HCT116 (cell line): ENCODE data around the gene ALOX12B. TPM values are rescaled to one million over a fixed set of nuclear protein-coding genes. Genes with fewer than 3 reads are reported as not detected.

Experiments used
- ATAC-seq: fragments of 200-7000 bp; cut with Tn5 transposase; 2 replicates; pipeline ENCODE4 v1.9.1; 2020; ENCODE audit warnings: mild to moderate bottlenecking, moderate library complexity
- BruUV-seq: library from RNA; stranded (reverse); fragments of 400-500 nt; replicated peaks from 2 replicates; lab custom pipeline; 2021; lab: Mats Ljungman, UMichigan
- CTCF ChIA-PET: fragments of 300-600 bp; sonication (Branson Sonifier 250); formaldehyde crosslinking; loops from one replicate; lab custom pipeline; 2021; ENCODE audit warnings: antibody characterized with exemption; lab: Charles Lee
- POLR2A ChIA-PET: fragments of 300-600, 350-600 bp; sonication (Branson Sonifier 250); formaldehyde crosslinking; loops from one replicate; lab custom pipeline; 2021; ENCODE audit warnings: antibody characterized with exemption; lab: Charles Lee
- RAD21 ChIA-PET, 2 experiments: fragments of 300-600 bp; sonication (Branson Sonifier 250); formaldehyde crosslinking; loops; one replicate each; lab custom pipeline; 2023; ENCODE audit warnings: low total read pairs in 2 of 2; ENCODE audit not compliant: uncharacterized antibody in 2 of 2, unreplicated experiment in 2 of 2, low non-redundant PET in 1 of 2; lab: Charles Lee
- DNase-seq: peaks from one replicate; pipeline ENCODE4 v3.0.0-alpha.2; 2010; ENCODE audit warnings: low read depth, low spot score
- H2AFZ ChIP-seq: fragments of 200-600 bp; shearing (Covaris generic), sonication (generic); 2 replicates; pipeline ENCODE4 v1.6.1; 2017; ENCODE audit warnings: low read depth, mixed run types, mixed read lengths, antibody characterized with exemption, low read length; ENCODE audit not compliant: poor library complexity, severe bottlenecking
- H3K27ac ChIP-seq: 2 replicates; pipeline ENCODE4 v1.5.1; 2012; ENCODE audit warnings: low read depth, low read length
- H3K27me3 ChIP-seq: fragments of 200-600 bp; sonication (generic); 2 replicates; pipeline ENCODE4 v1.6.1; 2016; ENCODE audit warnings: mixed run types, low read length, mixed read lengths; ENCODE audit not compliant: insufficient read depth
- H3K36me3 ChIP-seq, 2 experiments: fragments of 200-500 bp in 1 of 2; fragments of 200-600 bp in 1 of 2; sonication (Bioruptor generic) in 1 of 2; sonication (generic) in 1 of 2; 2 replicates each; pipeline versions ENCODE4 v1.5.1 to v1.6.1; 2014 to 2016; ENCODE audit warnings: low read length in 2 of 2, inconsistent platforms in 1 of 2, mixed read lengths in 1 of 2, mixed run types in 1 of 2; ENCODE audit not compliant: insufficient read depth in 2 of 2, control insufficient read depth in 1 of 2
- H3K4me1 ChIP-seq, 2 experiments: fragments of 200-600 bp in 1 of 2; sonication (generic) in 1 of 2; 2 replicates each; pipeline versions ENCODE4 v1.5.1 to v1.6.1; 2012 to 2017; ENCODE audit warnings: low read length in 2 of 2, inconsistent platforms in 1 of 2, mild to moderate bottlenecking in 1 of 2, mixed read lengths in 1 of 2, mixed run types in 1 of 2, moderate library complexity in 1 of 2; ENCODE audit not compliant: insufficient read depth in 2 of 2, control insufficient read depth in 1 of 2
- H3K4me2 ChIP-seq: fragments of 200-600 bp; sonication (generic); 2 replicates; pipeline ENCODE4 v1.6.1; 2017; ENCODE audit warnings: mixed run types, low read length, mixed read lengths
- H3K4me3 ChIP-seq, 2 experiments: fragments of 200-600 bp in 1 of 2; sonication (generic) in 1 of 2; replicated peaks in 1 of 2; 2 replicates each; pipeline ENCODE4 v1.5.1; 2011 to 2016; ENCODE audit warnings: low read length in 2 of 2, control low read depth in 1 of 2, low read depth in 1 of 2, mild to moderate bottlenecking in 1 of 2, mixed read lengths in 1 of 2, mixed run types in 1 of 2
- H3K79me2 ChIP-seq: fragments of 200-600 bp; sonication (generic); 2 replicates; pipeline ENCODE4 v1.6.1; 2017; ENCODE audit warnings: mild to moderate bottlenecking, mixed run types, low read length, moderate library complexity, mixed read lengths; ENCODE audit not compliant: insufficient read depth
- H3K9ac ChIP-seq: fragments of 200-600 bp; sonication (generic); 2 replicates; pipeline ENCODE4 v1.6.1; 2016; ENCODE audit warnings: low read length, mixed read lengths
- H3K9me2 ChIP-seq: fragments of 200-600 bp; sonication (generic), shearing (Covaris generic); 2 replicates; pipeline ENCODE4 v1.6.1; 2017; ENCODE audit warnings: mixed run types, mild to moderate bottlenecking, moderate library complexity; ENCODE audit not compliant: insufficient read depth
- H3K9me3 ChIP-seq, 2 experiments: fragments of 200-500 bp in 1 of 2; fragments of 200-600 bp in 1 of 2; sonication (Bioruptor generic) in 1 of 2; sonication (generic) in 1 of 2; 2 replicates each; pipeline ENCODE4 v1.6.1; 2014 to 2017; ENCODE audit warnings: low read length in 2 of 2, mixed read lengths in 2 of 2, inconsistent platforms in 1 of 2, low read depth in 1 of 2, mild to moderate bottlenecking in 1 of 2, mixed run types in 1 of 2, moderate library complexity in 1 of 2; ENCODE audit not compliant: control insufficient read depth in 1 of 2, insufficient read depth in 1 of 2
- H4K20me1 ChIP-seq: fragments of 200-600 bp; sonication (generic), shearing (Covaris generic); 2 replicates; pipeline ENCODE4 v1.6.1; 2017; ENCODE audit warnings: mixed run types, mild to moderate bottlenecking, moderate library complexity; ENCODE audit not compliant: insufficient read depth
- ATF3 ChIP-seq: IDR thresholded peaks from 2 replicates; pipeline ENCODE4 v1.6.1; 2012
- CEBPB ChIP-seq: IDR thresholded peaks from 2 replicates; pipeline ENCODE4 v1.6.1; 2012; ENCODE audit warnings: low read depth
- CTCF ChIP-seq, 3 experiments: fragments of 200-600 bp in 1 of 3; sonication (generic) in 1 of 3; IDR thresholded peaks in 2 of 3; conservative IDR thresholded peaks in 1 of 3; 2 replicates each; pipeline ENCODE4 v1.5.1; 2012 to 2017; ENCODE audit warnings: low read depth in 2 of 3, low read length in 2 of 3, antibody characterized with exemption in 1 of 3, borderline replicate concordance in 1 of 3, control low read depth in 1 of 3, mild to moderate bottlenecking in 1 of 3, mixed read lengths in 1 of 3, mixed run types in 1 of 3, moderate library complexity in 1 of 3; ENCODE audit not compliant: insufficient read depth in 1 of 3
- EGR1 ChIP-seq: IDR thresholded peaks from 2 replicates; pipeline ENCODE4 v1.6.1; 2012; ENCODE audit warnings: low read depth
- EZH2phosphoT487 ChIP-seq: fragments of 200-600 bp; IDR thresholded peaks from 2 replicates; pipeline ENCODE4 v1.6.1; 2018; ENCODE audit warnings: antibody characterized with exemption, borderline replicate concordance
- MAX ChIP-seq: IDR thresholded peaks from 2 replicates; pipeline ENCODE4 v1.6.1; 2012
- POLR2A ChIP-seq: IDR thresholded peaks from 2 replicates; pipeline ENCODE4 v1.7.0; 2011; ENCODE audit warnings: borderline replicate concordance; ENCODE audit not compliant: insufficient read depth, insufficient read length; ENCODE audit errors: extremely low read depth
- POLR2AphosphoS5 ChIP-seq: IDR thresholded peaks from 2 replicates; pipeline ENCODE4 v1.6.1; 2011; ENCODE audit warnings: mild to moderate bottlenecking, low read depth, low read length, moderate library complexity
- REST ChIP-seq: IDR thresholded peaks from 2 replicates; pipeline ENCODE4 v1.6.1; 2012; ENCODE audit warnings: low read depth
- SIN3A ChIP-seq: IDR thresholded peaks from 2 replicates; pipeline ENCODE4 v1.6.1; 2012; ENCODE audit warnings: low read depth
- SRF ChIP-seq: IDR thresholded peaks from 2 replicates; pipeline ENCODE4 v1.6.1; 2012; ENCODE audit warnings: low read depth
- ZNF274 ChIP-seq: fragments of 200-500 bp; sonication (Bioruptor generic); IDR thresholded peaks from 2 replicates; pipeline ENCODE4 v1.6.1; 2014; ENCODE audit warnings: mild to moderate bottlenecking, low read depth, low read length, inconsistent platforms
- intact Hi-C: fragments of 100-400 bp; cut with micrococcal nuclease; formaldehyde crosslinking; loops from 2 replicates; pipeline ENCODE4 v1.10.0; 2022
- total RNA-seq: library from RNA; stranded (reverse); gene quantifications from one replicate; pipeline ENCODE4 v1.2.1, GENCODE V29; 2021; ENCODE audit not compliant: unreplicated experiment

The ALOX12B gene
- total RNA-seq, 1 experiment from 2014 or later: 3.8 TPM

DNA sequence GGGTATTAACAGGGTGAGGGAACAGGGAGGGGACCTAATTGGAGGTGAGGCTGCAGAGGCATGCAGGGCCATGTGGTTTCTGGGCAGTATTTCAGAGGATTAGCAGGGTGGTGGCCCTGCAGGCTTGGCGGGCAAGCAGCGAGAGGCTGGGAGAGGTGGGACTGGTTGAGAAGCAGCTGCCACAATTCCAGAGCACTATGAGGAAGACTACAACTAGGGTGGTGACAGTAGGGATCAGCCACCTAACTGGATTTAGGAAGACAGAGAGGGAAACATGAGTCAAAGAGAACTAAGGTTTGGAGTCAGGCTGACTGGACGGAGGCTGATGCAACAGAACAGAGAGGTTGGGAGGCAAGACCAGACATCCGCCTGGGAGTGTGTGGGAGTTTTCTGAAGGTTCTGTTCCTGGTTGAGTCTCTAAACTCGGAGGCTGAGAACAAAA is 18.5 kb upstream of the ALOX12B start:
- BruUV-seq: no TSS peak

More for the DNA sequence above, 18.5 kb upstream of the ALOX12B start:
- intact Hi-C loops: no loop called here
- no peak overlapping the region for H3K4me3 ChIP-seq
- no peak overlapping the region for H3K4me2 ChIP-seq
- H3K9me2 ChIP-seq: no peaks in the 10 kb centered on the region
- ATAC-seq: no peak
- peaks cover 0 to 19% of the 10 kb centered on the region in 2 experiments; a peak in 3 of 4 replicates for H3K4me1 ChIP-seq
- ChIA-PET CTCF (interaction anchor here (1.0 to 3.6 kb wide), 4 partner anchors 13 to 32 kb away, joined by 3 to 34 read pairs (median 4); no protein-coding TSS in a partner anchor), RAD21 (no interaction called here), POLR2A (interaction anchor here (1.9 kb wide), 1 partner anchor 14 kb away, joined by 5 read pairs; no protein-coding TSS in a partner anchor)
- H3K79me2 ChIP-seq: no peaks in the 10 kb centered on the region
- H4K20me1 ChIP-seq: no peaks in the 10 kb centered on the region
- H3K36me3 ChIP-seq: no peaks in the 10 kb centered on the region
- no peak overlapping the region for H3K9ac ChIP-seq
- no peaks in the 10 kb centered on the region for H3K9me3 ChIP-seq
- TF ChIP-seq ZNF274 (no peak), REST (no peak), CEBPB (peak; percentile 66; the same call in 1 of the 2 replicates), POLR2A (no peak), EZH2phosphoT487 (no peak), SIN3A (no peak), ATF3 (no peak), CTCF (IDR thresholded peaks at IDR 0.05 in 2 of 3, conservative IDR thresholded peaks at IDR 0.05 in 1 of 3; ENCODE audit: borderline replicate concordance in 1 of 3, insufficient read depth in 1 of 3, low read depth in 2 of 3, low read length in 2 of 3) (no peak), EGR1 (peak; percentile 62), MAX (no peak), SRF (no peak), POLR2AphosphoS5 (peak; percentile 16; the same call in 1 of the 2 replicates)
- TF ChIP-seq, all 23 proteins: peak for 3
- DNase-seq: no peak
- Histone ChIP-seq H2AFZ (no peak overlapping the region), H3K27me3 (no peaks in the 10 kb centered on the region), H3K27ac (no peak overlapping the region)
